Calu3 (cell line): ENCODE results near the gene EPB41L2. TPM values are rescaled to one million over a fixed set of nuclear protein-coding genes. Genes with fewer than 3 reads are reported as not detected.

Experiments used
- BruUV-seq: library from RNA; stranded (reverse); fragments of 400-500 nt; replicated peaks from 2 replicates; lab custom pipeline; 2021; lab: Mats Ljungman, UMichigan
- CTCF ChIA-PET: fragments of 300-600 bp; sonication (Branson Sonifier 250); formaldehyde crosslinking; loops from one replicate; lab custom pipeline; 2022; ENCODE audit warnings: antibody characterized with exemption; lab: Charles Lee
- DNase-seq: peaks from one replicate; pipeline ENCODE4 v3.0.0; 2022
- H3K27ac Mint-ChIP-seq: one replicate; pipeline ENCODE4 v1.8.0; 2022; ENCODE audit warnings: mixed read lengths; ENCODE audit not compliant: unreplicated experiment
- H3K27me3 Mint-ChIP-seq: one replicate; pipeline ENCODE4 v1.8.0; 2022; ENCODE audit warnings: mixed read lengths; ENCODE audit not compliant: unreplicated experiment
- H3K36me3 Mint-ChIP-seq: one replicate; pipeline ENCODE4 v1.8.0; 2022; ENCODE audit warnings: mild to moderate bottlenecking, moderate library complexity, mixed read lengths; ENCODE audit not compliant: insufficient read depth, unreplicated experiment
- H3K4me1 Mint-ChIP-seq: one replicate; pipeline ENCODE4 v1.8.0; 2022; ENCODE audit warnings: mild to moderate bottlenecking, low read depth, mixed read lengths; ENCODE audit not compliant: unreplicated experiment
- H3K4me3 Mint-ChIP-seq: one replicate; pipeline ENCODE4 v1.8.0; 2022; ENCODE audit warnings: mild to moderate bottlenecking, low read depth, moderate library complexity, mixed read lengths; ENCODE audit not compliant: unreplicated experiment
- H3K9me3 Mint-ChIP-seq: one replicate; pipeline ENCODE4 v1.8.0; 2022; ENCODE audit warnings: low read depth, mixed read lengths; ENCODE audit not compliant: unreplicated experiment
- intact Hi-C: fragments of 100-400 bp; cut with micrococcal nuclease; formaldehyde crosslinking; loops from one replicate; pipeline ENCODE4 v1.10.0; 2022; ENCODE audit not compliant: unreplicated experiment
- total RNA-seq: library from RNA; stranded (reverse); gene quantifications from 2 replicates; pipeline ENCODE4 v1.2.3, GENCODE V29; 2022
- TF ChIP-seq, protein P1 (sequence below): fragments of 200-600 bp; IDR thresholded peaks from one replicate; pipeline ENCODE4 v1.8.0; 2022; ENCODE audit warnings: antibody characterized with exemption; ENCODE audit not compliant: unreplicated experiment

EPB41L2 gene
- total RNA-seq, 1 experiment from 2014 or later: 332 TPM

DNA sequence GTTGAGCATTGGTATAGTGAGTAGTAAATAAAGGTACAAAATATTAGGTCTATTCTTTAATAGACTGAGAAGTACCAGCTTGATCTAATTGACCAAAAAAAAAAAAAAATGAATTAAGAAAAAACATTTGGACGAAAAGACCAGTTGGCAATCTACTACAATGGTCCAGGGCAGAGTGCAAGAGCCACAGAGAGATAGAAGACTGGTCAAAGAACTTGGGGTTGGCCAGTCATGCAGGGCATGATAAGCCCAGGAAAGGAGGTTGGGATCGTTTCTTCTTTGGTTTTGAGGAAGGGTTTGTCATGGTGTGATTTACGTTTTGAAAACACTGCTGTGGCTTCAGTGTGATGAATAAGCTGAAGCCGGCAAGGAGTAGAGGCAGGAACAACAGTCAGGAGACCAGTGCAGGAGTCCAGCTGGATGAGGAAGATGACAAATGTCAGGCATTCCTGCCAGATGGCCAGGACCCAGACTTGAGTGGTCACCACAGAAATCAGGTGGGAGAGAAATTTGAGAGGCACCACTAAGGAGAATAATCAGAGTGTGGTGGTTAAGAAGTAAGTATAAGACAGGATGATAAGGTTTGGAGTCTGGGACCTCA lies 221.8 kb downstream of the EPB41L2 start:
- DNase-seq: no peak
- CTCF ChIA-PET: interaction anchor here (0.6 kb wide), 1 partner anchor 387 kb away, joined by 3 read pairs; no protein-coding TSS in a partner anchor
- Mint-ChIP-seq H3K4me1 (peaks cover 7% of the 10 kb centered on the region), H3K27me3 (no peaks in the 10 kb centered on the region), H3K4me3 (no peak overlapping the region), H3K27ac (no peak overlapping the region), H3K9me3 (no peaks in the 10 kb centered on the region), H3K36me3 (peaks cover 6% of the 10 kb centered on the region)
- no TSS peak for BruUV-seq
- TF ChIP-seq, protein P1, sequence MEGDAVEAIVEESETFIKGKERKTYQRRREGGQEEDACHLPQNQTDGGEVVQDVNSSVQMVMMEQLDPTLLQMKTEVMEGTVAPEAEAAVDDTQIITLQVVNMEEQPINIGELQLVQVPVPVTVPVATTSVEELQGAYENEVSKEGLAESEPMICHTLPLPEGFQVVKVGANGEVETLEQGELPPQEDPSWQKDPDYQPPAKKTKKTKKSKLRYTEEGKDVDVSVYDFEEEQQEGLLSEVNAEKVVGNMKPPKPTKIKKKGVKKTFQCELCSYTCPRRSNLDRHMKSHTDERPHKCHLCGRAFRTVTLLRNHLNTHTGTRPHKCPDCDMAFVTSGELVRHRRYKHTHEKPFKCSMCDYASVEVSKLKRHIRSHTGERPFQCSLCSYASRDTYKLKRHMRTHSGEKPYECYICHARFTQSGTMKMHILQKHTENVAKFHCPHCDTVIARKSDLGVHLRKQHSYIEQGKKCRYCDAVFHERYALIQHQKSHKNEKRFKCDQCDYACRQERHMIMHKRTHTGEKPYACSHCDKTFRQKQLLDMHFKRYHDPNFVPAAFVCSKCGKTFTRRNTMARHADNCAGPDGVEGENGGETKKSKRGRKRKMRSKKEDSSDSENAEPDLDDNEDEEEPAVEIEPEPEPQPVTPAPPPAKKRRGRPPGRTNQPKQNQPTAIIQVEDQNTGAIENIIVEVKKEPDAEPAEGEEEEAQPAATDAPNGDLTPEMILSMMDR: no peak
- intact Hi-C loops: no loop called here

DNA sequence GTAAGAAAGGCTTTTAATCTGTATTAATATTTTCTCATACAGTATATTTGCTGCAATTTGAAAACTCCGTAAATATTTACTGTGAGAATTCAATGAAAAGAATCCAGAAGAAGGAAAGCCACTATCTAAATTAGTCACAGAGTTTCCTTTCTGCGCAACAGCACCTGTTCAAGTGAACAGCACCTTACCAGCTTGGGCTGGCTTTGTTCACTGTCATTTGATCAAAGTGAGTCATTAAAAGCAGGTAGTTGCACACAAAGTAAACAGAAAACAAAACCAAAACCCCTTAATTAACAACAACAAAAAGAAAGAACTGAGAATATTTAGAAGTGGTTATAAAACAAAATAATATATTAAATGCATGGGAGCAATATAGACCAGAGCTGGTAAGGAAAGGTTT lies 223.0 kb downstream of the EPB41L2 start:
- no peaks in the 10 kb centered on the region for H3K9me3 Mint-ChIP-seq
- no peak overlapping the region for H3K4me3 Mint-ChIP-seq
- H3K27me3 Mint-ChIP-seq: no peaks in the 10 kb centered on the region
- intact Hi-C loops: no loop called here
- peaks cover 7% of the 10 kb centered on the region for H3K4me1 Mint-ChIP-seq
- H3K36me3 Mint-ChIP-seq: peaks cover 6% of the 10 kb centered on the region
- DNase-seq: no peak
- BruUV-seq: no TSS peak
- CTCF ChIA-PET: interaction anchor here (0.7 kb wide), 1 partner anchor 614 kb away, joined by 5 read pairs; no protein-coding TSS in a partner anchor
- H3K27ac Mint-ChIP-seq: no peak overlapping the region
- TF ChIP-seq, protein P1: no peak

DNA sequence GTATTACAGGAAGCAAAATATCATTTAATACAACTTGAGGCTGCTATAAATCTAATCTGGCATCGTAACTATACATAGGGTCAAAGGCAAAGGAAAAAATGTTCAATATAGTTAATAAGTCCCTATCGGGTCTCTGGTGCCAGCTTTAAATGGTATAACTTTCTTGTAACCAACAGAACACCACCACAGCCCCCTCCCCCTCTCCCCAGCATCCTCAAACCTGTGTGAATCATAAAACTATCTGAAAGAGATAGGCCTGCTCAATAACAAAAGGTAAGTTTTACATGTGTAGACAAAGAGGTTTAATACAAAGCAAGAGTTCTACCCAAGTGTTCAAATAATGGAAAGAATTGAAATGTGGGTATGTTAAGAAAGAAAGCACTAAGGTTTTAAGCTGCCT lies 223.7 kb downstream of the EPB41L2 start:
- Mint-ChIP-seq H3K27me3 (no peaks in the 10 kb centered on the region), H3K4me1 (peaks cover 10% of the 10 kb centered on the region), H3K9me3 (no peaks in the 10 kb centered on the region), H3K36me3 (peaks cover 6% of the 10 kb centered on the region), H3K27ac (no peak overlapping the region), H3K4me3 (no peak overlapping the region)
- TF ChIP-seq, protein P1: no peak
- CTCF ChIA-PET: no interaction called here
- intact Hi-C loops: no loop called here
- no peak for DNase-seq
- BruUV-seq: no TSS peak

DNA sequence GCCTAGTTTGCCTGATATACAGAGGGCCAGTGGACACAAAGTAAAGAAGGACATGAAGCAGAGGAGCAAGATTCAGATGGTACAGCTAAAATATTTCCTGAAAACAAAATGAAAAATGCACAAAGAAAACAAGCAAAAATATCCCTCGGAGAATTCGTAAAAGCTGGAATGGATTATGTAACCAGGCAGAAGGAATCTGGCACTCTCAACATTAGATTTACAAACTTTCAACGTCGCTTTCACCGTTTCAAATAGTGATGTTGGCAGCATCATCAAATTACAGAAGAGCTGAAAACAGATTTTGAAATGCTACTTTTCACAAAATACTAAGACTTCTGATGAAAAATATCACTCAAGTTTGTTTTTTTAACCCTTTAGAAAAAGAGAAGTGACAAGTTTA lies 224.1 kb downstream of the EPB41L2 start:
- H3K27me3 Mint-ChIP-seq: no peaks in the 10 kb centered on the region
- DNase-seq: no peak
- H3K36me3 Mint-ChIP-seq: peaks cover 6% of the 10 kb centered on the region
- no peak overlapping the region for H3K27ac Mint-ChIP-seq
- H3K9me3 Mint-ChIP-seq: no peaks in the 10 kb centered on the region
- peaks cover 15% of the 10 kb centered on the region for H3K4me1 Mint-ChIP-seq
- TF ChIP-seq, protein P1: no peak
- H3K4me3 Mint-ChIP-seq: no peak overlapping the region
- no TSS peak for BruUV-seq
- intact Hi-C loops: no loop called here
- CTCF ChIA-PET: no interaction called here
